Measurements from ENCODE around the gene PIGW. TPM values are rescaled to one million over a fixed set of nuclear protein-coding genes. Genes with fewer than 3 reads are reported as not detected.

The PIGW gene
- total and polyA plus RNA-seq, 2 experiments from 2014 or later, result 5.5 to 15.8 TPM

DNA sequence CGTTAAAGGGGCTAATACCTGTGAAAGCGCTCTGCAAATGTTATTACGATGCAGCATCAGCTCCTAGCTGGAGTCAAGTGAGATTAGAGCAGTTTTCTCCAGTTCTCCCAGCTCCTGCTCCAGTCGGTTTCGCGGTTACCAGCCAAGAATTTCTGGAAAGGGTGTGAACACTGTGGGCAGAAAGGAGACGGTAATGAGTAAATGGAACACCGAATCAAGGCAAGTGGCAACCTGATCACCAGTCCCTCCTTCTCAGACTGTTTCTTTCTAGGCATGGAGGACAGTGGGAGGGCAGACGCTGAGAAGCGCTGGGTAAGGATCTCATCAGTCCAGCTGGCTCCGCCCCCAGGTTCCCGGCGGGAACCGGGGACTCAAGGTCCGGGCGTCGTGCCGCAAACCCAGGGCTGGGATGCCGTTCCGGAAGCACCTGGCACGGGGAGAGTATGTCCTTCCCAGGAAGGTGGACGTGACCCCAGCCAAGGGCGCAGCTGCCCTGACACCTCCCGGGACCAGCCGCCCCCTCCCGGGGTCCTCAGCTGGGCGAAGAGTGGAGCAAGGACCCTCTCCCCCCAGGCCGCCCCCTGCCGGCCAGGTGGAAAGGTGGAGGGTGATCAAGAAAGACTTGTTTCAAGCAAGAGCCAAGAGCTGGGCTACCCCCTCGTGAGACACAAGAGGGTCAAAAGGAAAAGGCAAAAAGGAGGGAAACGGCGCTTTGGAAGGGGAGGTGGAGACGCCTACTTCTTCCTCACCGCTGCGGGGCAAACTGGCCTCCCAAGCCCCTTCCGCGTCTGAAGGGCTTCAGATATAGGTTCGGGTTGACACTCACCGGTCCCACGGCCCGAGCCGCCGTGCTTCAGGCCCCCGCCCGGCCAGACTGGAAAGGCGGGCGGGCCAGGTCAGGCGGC lies 600 bp upstream of the PIGW start:
- H3K36me3 ChIP-seq (ENCODE audit: insufficient read depth), result peaks cover 50% of the 10 kb centered on the region
- H3K9me3 Mint-ChIP-seq, result peaks cover 10% of the 10 kb centered on the region; the same call in 2 of the 3 replicates

DNA sequence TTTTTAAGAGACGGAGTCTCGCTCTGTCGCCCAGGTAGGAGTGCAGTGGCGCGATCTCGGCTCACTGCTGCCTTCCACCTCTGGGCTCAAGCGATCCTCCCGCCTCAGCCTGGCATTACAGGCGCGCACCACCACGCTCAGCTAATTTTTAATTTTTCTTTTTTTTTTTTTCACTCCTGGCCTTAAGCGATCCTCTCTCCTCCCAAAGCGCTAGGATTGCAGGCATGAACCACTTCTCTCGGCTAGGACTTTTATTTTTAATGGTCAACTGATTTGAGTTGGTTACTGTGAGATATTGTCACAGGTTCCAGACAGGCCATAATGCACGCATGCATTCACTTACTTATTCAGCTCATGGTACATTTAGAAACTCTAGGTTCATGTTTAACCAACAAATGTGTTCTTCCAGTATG lies 888 bp downstream of the PIGW start:
- H3K4me2 ChIP-seq, result peak overlapping the region; percentile 98
- peak overlapping the region; percentile 99 for H3K27ac ChIP-seq (ENCODE audit: low read depth)
- H3F3A ChIP-seq (replicated peaks; ENCODE audit: low read depth), result peaks cover 29% of the 10 kb centered on the region
- no peaks in the 10 kb centered on the region for H3K9me2 ChIP-seq (ENCODE audit: insufficient read depth)
- DNase-seq (ENCODE audit: low spot score), result no peak
- H3K27me3 ChIP-seq (ENCODE audit: insufficient read depth), result no peaks in the 10 kb centered on the region
- H3K4me3 ChIP-seq, result peak overlapping the region; percentile 96
- peak overlapping the region; percentile 99 for H3K4me3 Mint-ChIP-seq
- H4K20me1 ChIP-seq (replicated peaks; ENCODE audit: insufficient read depth), result peaks cover 13% of the 10 kb centered on the region; the same call in 1 of the 2 replicates
- no peak overlapping the region for H2AFZ ChIP-seq
- peaks cover 41% of the 10 kb centered on the region for H3K36me3 ChIP-seq (ENCODE audit: insufficient read depth)
- peaks cover 54% of the 10 kb centered on the region for H3K79me2 ChIP-seq (replicated peaks; ENCODE audit: insufficient read depth)
- H3K36me3 Mint-ChIP-seq (ENCODE audit: low read depth), result peaks cover 64% of the 10 kb centered on the region
- H3K27ac Mint-ChIP-seq, result peak overlapping the region; percentile 72
- ATAC-seq, result no peak; the same call in 2 of the 3 replicates
- peaks cover 10% of the 10 kb centered on the region; the same call in 2 of the 3 replicates for H3K9me3 Mint-ChIP-seq
- H3K4me1 Mint-ChIP-seq, result peaks cover 17% of the 10 kb centered on the region
- peaks cover 14% of the 10 kb centered on the region for H3K27me3 Mint-ChIP-seq (ENCODE audit: insufficient read depth, low read depth, poor library complexity)
- H3K4me1 ChIP-seq (ENCODE audit: insufficient read depth), result peaks cover 11% of the 10 kb centered on the region
- TF ChIP-seq, protein P1, sequence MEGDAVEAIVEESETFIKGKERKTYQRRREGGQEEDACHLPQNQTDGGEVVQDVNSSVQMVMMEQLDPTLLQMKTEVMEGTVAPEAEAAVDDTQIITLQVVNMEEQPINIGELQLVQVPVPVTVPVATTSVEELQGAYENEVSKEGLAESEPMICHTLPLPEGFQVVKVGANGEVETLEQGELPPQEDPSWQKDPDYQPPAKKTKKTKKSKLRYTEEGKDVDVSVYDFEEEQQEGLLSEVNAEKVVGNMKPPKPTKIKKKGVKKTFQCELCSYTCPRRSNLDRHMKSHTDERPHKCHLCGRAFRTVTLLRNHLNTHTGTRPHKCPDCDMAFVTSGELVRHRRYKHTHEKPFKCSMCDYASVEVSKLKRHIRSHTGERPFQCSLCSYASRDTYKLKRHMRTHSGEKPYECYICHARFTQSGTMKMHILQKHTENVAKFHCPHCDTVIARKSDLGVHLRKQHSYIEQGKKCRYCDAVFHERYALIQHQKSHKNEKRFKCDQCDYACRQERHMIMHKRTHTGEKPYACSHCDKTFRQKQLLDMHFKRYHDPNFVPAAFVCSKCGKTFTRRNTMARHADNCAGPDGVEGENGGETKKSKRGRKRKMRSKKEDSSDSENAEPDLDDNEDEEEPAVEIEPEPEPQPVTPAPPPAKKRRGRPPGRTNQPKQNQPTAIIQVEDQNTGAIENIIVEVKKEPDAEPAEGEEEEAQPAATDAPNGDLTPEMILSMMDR (conservative IDR thresholded peaks at IDR 0.05; ENCODE audit: low read depth in 2 of 2), result no peak
- TF ChIP-seq STAT1 (IDR thresholded peaks at IDR 0.05; ENCODE audit: unreplicated experiment), result no peak
- TF ChIP-seq, protein P2, sequence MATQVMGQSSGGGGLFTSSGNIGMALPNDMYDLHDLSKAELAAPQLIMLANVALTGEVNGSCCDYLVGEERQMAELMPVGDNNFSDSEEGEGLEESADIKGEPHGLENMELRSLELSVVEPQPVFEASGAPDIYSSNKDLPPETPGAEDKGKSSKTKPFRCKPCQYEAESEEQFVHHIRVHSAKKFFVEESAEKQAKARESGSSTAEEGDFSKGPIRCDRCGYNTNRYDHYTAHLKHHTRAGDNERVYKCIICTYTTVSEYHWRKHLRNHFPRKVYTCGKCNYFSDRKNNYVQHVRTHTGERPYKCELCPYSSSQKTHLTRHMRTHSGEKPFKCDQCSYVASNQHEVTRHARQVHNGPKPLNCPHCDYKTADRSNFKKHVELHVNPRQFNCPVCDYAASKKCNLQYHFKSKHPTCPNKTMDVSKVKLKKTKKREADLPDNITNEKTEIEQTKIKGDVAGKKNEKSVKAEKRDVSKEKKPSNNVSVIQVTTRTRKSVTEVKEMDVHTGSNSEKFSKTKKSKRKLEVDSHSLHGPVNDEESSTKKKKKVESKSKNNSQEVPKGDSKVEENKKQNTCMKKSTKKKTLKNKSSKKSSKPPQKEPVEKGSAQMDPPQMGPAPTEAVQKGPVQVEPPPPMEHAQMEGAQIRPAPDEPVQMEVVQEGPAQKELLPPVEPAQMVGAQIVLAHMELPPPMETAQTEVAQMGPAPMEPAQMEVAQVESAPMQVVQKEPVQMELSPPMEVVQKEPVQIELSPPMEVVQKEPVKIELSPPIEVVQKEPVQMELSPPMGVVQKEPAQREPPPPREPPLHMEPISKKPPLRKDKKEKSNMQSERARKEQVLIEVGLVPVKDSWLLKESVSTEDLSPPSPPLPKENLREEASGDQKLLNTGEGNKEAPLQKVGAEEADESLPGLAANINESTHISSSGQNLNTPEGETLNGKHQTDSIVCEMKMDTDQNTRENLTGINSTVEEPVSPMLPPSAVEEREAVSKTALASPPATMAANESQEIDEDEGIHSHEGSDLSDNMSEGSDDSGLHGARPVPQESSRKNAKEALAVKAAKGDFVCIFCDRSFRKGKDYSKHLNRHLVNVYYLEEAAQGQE (IDR thresholded peaks at IDR 0.05; ENCODE audit: unreplicated experiment), result no peak

More for the DNA sequence above, 600 bp upstream of the PIGW start:
- peak overlapping the region; percentile 96 for H3K4me3 ChIP-seq
- peak; percentile 92 for DNase-seq (ENCODE audit: low spot score)
- H3K9me2 ChIP-seq (ENCODE audit: insufficient read depth), result no peaks in the 10 kb centered on the region
- Mint-ChIP-seq H3K36me3 (ENCODE audit: low read depth) (peaks cover 77% of the 10 kb centered on the region), H3K27me3 (ENCODE audit: insufficient read depth, low read depth, poor library complexity) (peaks cover 14% of the 10 kb centered on the region), H3K4me1 (peaks cover 17% of the 10 kb centered on the region), H3K4me3 (peak overlapping the region; percentile 99), H3K27ac (peak overlapping the region; percentile 99)
- H3K27ac ChIP-seq (ENCODE audit: low read depth), result peak overlapping the region; percentile 99
- H3K4me2 ChIP-seq, result peak overlapping the region; percentile 98
- H3F3A ChIP-seq (replicated peaks; ENCODE audit: low read depth), result peaks cover 29% of the 10 kb centered on the region
- peak; percentile 65 for ATAC-seq
- TF ChIP-seq, protein P1 (conservative IDR thresholded peaks at IDR 0.05; ENCODE audit: low read depth in 2 of 2), result peak; percentile 65 to 82
- no peak for TF ChIP-seq EZH2 (IDR thresholded peaks at IDR 0.05; ENCODE audit: low read depth, unreplicated experiment)
- peaks cover 60% of the 10 kb centered on the region for H3K79me2 ChIP-seq (replicated peaks; ENCODE audit: insufficient read depth)
- H3K27me3 ChIP-seq (ENCODE audit: insufficient read depth), result no peaks in the 10 kb centered on the region
- peaks cover 15% of the 10 kb centered on the region for H4K20me1 ChIP-seq (replicated peaks; ENCODE audit: insufficient read depth)
- H2AFZ ChIP-seq, result peak overlapping the region; percentile 88
- peaks cover 11% of the 10 kb centered on the region for H3K4me1 ChIP-seq (ENCODE audit: insufficient read depth)
